CD4-positive, alpha-beta T cell (primary cell): ENCODE measurements around the gene C1QTNF6. TPM values are rescaled to one million over a fixed set of nuclear protein-coding genes. Genes with fewer than 3 reads are reported as not detected.

Source experiments
- ATAC-seq: fragments of 200-7000 bp; cut with Tn5 transposase; one replicate; pipeline ENCODE4 v1.10.0; 2022; ENCODE audit warnings: mild to moderate bottlenecking; ENCODE audit not compliant: poor library complexity
- CTCF ChIA-PET: fragments of 350-600 bp; sonication (Branson Sonifier 250); formaldehyde crosslinking; loops from one replicate; lab custom pipeline; 2021; ENCODE audit warnings: antibody characterized with exemption, inconsistent platforms; lab: Charles Lee
- POLR2A ChIA-PET: fragments of 350-600 bp; sonication (Branson Sonifier 250); formaldehyde crosslinking; loops from one replicate; lab custom pipeline; 2021; ENCODE audit warnings: antibody characterized with exemption, inconsistent platforms; lab: Charles Lee
- DNase-seq, 14 experiments: peaks; one replicate each; pipeline ENCODE4 v3.0.0-alpha.2; 2013 to 2020; ENCODE audit warnings: mixed read lengths in 2 of 14
- H3K27ac ChIP-seq, 2 donors: one replicate each; pipeline versions ENCODE4 v1.5.1 to v1.7.0; 2013; ENCODE audit warnings: low read length in 2 of 2, low read depth in 1 of 2, mild to moderate bottlenecking in 1 of 2
- H3K27me3 ChIP-seq, 2 experiments: 1 replicate in 1 of 2; 2 replicates in 1 of 2; pipeline versions ENCODE4 v1.6.1 to v1.7.0; 2013; ENCODE audit warnings: low read length in 2 of 2, control low read depth in 1 of 2, mild to moderate bottlenecking in 1 of 2, moderate library complexity in 1 of 2; ENCODE audit not compliant: insufficient read depth in 2 of 2, control insufficient read depth in 1 of 2
- H3K36me3 ChIP-seq: one replicate; pipeline ENCODE4 v1.6.1; 2013; ENCODE audit warnings: low read length, control low read depth; ENCODE audit not compliant: insufficient read depth
- H3K4me1 ChIP-seq: one replicate; pipeline ENCODE4 v1.6.1; 2013; ENCODE audit warnings: low read length, control low read depth; ENCODE audit not compliant: insufficient read depth
- H3K4me3 ChIP-seq: one replicate; pipeline ENCODE4 v1.5.1; 2013; ENCODE audit warnings: mild to moderate bottlenecking, low read length, moderate library complexity
- H3K9me3 ChIP-seq, 2 experiments: 1 replicate in 1 of 2; 2 replicates in 1 of 2; pipeline versions ENCODE4 v1.6.1 to v1.7.0; 2013; ENCODE audit warnings: low read length in 2 of 2, mild to moderate bottlenecking in 2 of 2, control low read depth in 1 of 2, moderate library complexity in 1 of 2; ENCODE audit not compliant: control insufficient read depth in 1 of 2, insufficient read depth in 1 of 2
- H3K27ac Mint-ChIP-seq: one replicate; pipeline ENCODE4 v1.8.0; 2020; ENCODE audit warnings: mixed read lengths
- H3K27me3 Mint-ChIP-seq: one replicate; pipeline ENCODE4 v1.8.0; 2021; ENCODE audit warnings: mixed read lengths
- H3K36me3 Mint-ChIP-seq: one replicate; pipeline ENCODE4 v1.8.0; 2021; ENCODE audit warnings: low read depth, mixed read lengths
- H3K4me1 Mint-ChIP-seq: one replicate; pipeline ENCODE4 v1.8.0; 2021; ENCODE audit warnings: low read depth, mixed read lengths
- H3K4me3 Mint-ChIP-seq: one replicate; pipeline ENCODE4 v1.8.0; 2020; ENCODE audit warnings: mild to moderate bottlenecking, mixed read lengths
- H3K9me3 Mint-ChIP-seq: one replicate; pipeline ENCODE4 v1.8.0; 2020; ENCODE audit warnings: mixed read lengths
- CTCF ChIP-seq: fragments of 200-600 bp; IDR thresholded peaks from one replicate; pipeline ENCODE4 v1.8.0; 2022; ENCODE audit warnings: antibody characterized with exemption, mild to moderate bottlenecking
- intact Hi-C, 2 experiments: fragments of 100-400 bp; cut with DNase I in 1 of 2; cut with micrococcal nuclease in 1 of 2; formaldehyde crosslinking; loops; one replicate each; pipeline versions ENCODE4 v1.15.1 to v1.9.0; 2023 to 2025; cut with DNase I, micrococcal nuclease
- total RNA-seq, 174 experiments: library from RNA in 2 of 174; stranded (reverse) in 2 of 174; gene quantifications; one replicate each; pipeline ENCODE4 v1.2.3 and lab custom pipeline; 2021 to 2026

C1QTNF6 gene
- total RNA-seq, 2 experiments from 2014 or later = 11.9 to 12.1 TPM

DNA sequence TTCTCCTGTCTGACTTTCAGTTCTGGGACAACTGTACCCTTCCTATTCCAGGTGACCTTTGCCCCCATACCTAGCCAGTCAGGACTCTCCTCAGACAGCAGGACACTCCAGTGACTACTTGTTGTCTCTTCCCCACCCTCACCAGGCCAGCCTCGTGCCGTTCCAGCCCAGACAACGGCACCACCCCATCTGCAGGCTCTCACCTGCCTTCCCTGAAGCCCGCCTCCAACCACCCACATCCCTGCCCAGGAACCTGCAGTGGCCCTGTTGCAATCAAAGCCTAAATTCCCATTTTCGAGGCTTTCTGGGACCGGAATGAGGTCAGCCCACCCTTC, 42.0 kb downstream of the C1QTNF6 start:
- Histone ChIP-seq H3K27ac (peak overlapping the region; percentile 29 to 64), H3K4me3 (peak overlapping the region; percentile 78), H3K36me3 (peaks cover 43% of the 10 kb centered on the region), H3K4me1 (peaks cover 82% of the 10 kb centered on the region), H3K27me3 (no peaks in the 10 kb centered on the region), H3K9me3 (no peaks in the 10 kb centered on the region)
- intact Hi-C loops = loop anchor here in 1 of 2 experiments (5.0 kb wide), 1 partner anchor 34 kb away; no protein-coding TSS in a partner anchor
- H3K4me3 Mint-ChIP-seq = peak overlapping the region; percentile 93
- no peak for TF ChIP-seq CTCF
- H3K36me3 Mint-ChIP-seq = peaks cover 57% of the 10 kb centered on the region
- no peak for ATAC-seq
- H3K4me1 Mint-ChIP-seq = peaks cover 65% of the 10 kb centered on the region
- H3K9me3 Mint-ChIP-seq = no peaks in the 10 kb centered on the region
- H3K27ac Mint-ChIP-seq = peak overlapping the region; percentile 97
- peak in 1 of 14 experiments; percentile 39 for DNase-seq
- ChIA-PET CTCF (interaction anchor here (2.6 kb wide), 1 partner anchor 23 kb away, joined by 8 read pairs; no protein-coding TSS in a partner anchor), POLR2A (interaction anchor here (6.3 kb wide), 1 partner anchor 18 kb away, joined by 62 read pairs; no protein-coding TSS in a partner anchor)
- no peaks in the 10 kb centered on the region for H3K27me3 Mint-ChIP-seq

DNA sequence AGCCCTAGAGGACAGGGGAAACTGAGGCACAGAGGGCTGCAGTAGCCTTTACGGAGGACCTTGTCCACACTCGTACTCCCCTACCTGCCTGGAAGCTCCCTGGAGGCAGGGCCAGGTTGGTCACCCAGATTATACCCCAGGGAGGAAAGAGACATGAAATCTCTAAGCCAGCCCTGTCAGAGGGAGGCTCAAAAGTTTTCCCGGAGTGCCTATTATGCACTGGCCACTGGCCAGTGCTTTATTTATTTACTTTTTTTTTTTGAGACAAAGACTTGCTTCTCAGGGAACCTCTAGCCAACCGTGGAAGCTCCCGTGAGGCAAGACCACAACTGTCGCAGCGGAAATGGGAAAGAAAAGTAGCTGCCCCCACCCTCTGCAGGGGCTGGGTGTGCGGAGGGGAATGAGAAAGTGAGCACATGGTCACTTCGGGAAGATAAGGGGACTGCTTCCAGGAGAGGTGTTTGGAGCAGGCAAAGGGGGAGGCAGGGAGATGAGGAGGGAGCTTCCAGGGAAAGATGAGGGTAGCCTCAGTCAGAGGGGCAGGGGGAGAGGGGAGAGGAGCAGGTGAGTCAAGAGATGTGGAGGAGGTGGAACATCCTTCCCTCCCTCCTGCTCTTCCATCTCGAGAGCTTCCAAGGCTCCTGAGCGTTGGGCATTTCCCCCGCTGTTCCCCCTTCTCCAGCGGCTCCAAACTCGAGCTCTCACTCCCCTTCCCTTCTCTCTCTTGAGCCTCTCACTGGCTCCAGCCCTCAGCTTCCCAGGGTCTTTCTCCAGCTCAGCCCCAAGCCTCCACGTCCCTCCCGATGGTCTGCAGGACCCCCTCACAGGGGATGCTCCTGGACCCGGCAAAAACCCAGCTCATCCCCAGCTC, 42.6 kb downstream of the C1QTNF6 start:
- peaks cover 61% of the 10 kb centered on the region for H3K36me3 Mint-ChIP-seq
- peaks cover 80% of the 10 kb centered on the region for H3K4me1 ChIP-seq
- DNase-seq (no peak), ATAC-seq (no peak)
- no peaks in the 10 kb centered on the region for H3K9me3 ChIP-seq
- peak overlapping the region; percentile 93 for H3K4me3 Mint-ChIP-seq
- H3K27me3 Mint-ChIP-seq = no peaks in the 10 kb centered on the region
- H3K4me3 ChIP-seq = peak overlapping the region; percentile 78
- peaks cover 49% of the 10 kb centered on the region for H3K36me3 ChIP-seq
- no peak for TF ChIP-seq CTCF
- H3K27me3 ChIP-seq = no peaks in the 10 kb centered on the region
- H3K27ac Mint-ChIP-seq = peak overlapping the region; percentile 97
- no peaks in the 10 kb centered on the region for H3K9me3 Mint-ChIP-seq
- ChIA-PET POLR2A (interaction anchor here (1.1 to 6.3 kb wide), 2 partner anchors 18 to 24 kb away, joined by 4 to 62 read pairs; no protein-coding TSS in a partner anchor), CTCF (interaction anchor here (1.2 to 2.6 kb wide), 4 partner anchors 18 to 67 kb away, joined by 3 to 8 read pairs (median 3); no protein-coding TSS in a partner anchor)
- H3K4me1 Mint-ChIP-seq = peaks cover 59% of the 10 kb centered on the region
- H3K27ac ChIP-seq = peak overlapping the region; percentile 29 to 64
- intact Hi-C loops = loop anchor here in 1 of 2 experiments (5.0 kb wide), 1 partner anchor 33 kb away; no protein-coding TSS in a partner anchor

DNA sequence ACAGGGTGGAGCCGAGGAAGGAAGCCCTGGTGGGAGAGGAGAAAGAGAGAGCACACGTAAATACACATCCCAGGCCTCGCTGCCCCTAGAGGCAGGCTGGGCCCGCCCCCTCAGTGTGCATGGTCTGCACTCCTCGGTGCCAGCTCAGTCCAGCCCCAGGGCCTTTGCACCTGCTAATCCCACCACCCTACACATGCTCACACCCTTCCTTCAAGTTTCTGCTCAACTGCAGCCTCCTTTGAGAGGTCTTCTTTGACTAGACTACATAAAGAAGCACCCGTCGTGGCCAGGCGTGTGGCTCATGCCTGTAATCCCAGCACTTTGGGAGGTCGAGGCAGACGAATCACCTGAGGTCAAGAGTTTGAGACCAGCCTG, 43.9 kb downstream of the C1QTNF6 start:
- Histone ChIP-seq H3K27ac (no peak overlapping the region), H3K27me3 (no peaks in the 10 kb centered on the region), H3K36me3 (peaks cover 60% of the 10 kb centered on the region), H3K4me1 (peaks cover 71% of the 10 kb centered on the region), H3K4me3 (no peak overlapping the region), H3K9me3 (no peaks in the 10 kb centered on the region)
- H3K27ac Mint-ChIP-seq = peak overlapping the region; percentile 97
- CTCF ChIA-PET = interaction anchor here (2.6 kb wide), 1 partner anchor 22 kb away, joined by 8 read pairs; no protein-coding TSS in a partner anchor
- POLR2A ChIA-PET = no interaction called here
- H3K27me3 Mint-ChIP-seq = no peaks in the 10 kb centered on the region
- intact Hi-C loops = no loop called here
- H3K9me3 Mint-ChIP-seq = no peaks in the 10 kb centered on the region
- ATAC-seq (no peak), DNase-seq (no peak)
- peak overlapping the region; percentile 15 for H3K4me3 Mint-ChIP-seq
- peaks cover 62% of the 10 kb centered on the region for H3K36me3 Mint-ChIP-seq
- no peak for TF ChIP-seq CTCF
- peaks cover 46% of the 10 kb centered on the region for H3K4me1 Mint-ChIP-seq
